HG02973 (cell line): ENCODE data around the gene CSTF1.
"Not testable (repeated sequence)": the region's sequence is repeated elsewhere in the genome, so short reads cannot be mapped to it uniquely, and the experiment has no call there.

Experiments used
- ATAC-seq: cut with Tn5 transposase; IDR thresholded peaks from one replicate; pipeline ENCODE4 v1.9.1; 2021; ENCODE audit warnings: moderate library complexity; ENCODE audit not compliant: unreplicated experiment

The CSTF1 gene

DNA sequence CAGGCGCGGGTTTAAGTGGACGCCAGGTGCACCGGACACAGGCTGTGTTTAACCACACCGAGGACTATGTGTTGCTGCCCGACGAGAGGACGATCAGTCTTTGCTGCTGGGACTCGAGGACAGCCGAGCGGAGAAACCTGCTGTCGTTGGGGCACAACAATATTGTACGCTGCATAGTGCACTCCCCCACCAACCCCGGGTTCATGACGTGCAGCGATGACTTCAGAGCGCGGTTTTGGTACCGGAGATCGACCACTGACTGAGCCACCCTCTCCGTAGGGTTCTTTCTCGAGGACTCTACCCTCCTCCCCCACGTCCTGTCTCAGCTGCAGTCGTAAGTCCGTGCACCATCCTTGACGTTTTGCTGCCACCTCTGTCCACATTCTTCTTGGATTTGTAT, 11.0 kb downstream of the CSTF1 start:
- no peak for ATAC-seq

- ATAC-seq: not testable (repeated sequence)
Observed at GRCh38 chr20:56405356-56405755, 12.9 kb downstream of the CSTF1 start.

DNA sequence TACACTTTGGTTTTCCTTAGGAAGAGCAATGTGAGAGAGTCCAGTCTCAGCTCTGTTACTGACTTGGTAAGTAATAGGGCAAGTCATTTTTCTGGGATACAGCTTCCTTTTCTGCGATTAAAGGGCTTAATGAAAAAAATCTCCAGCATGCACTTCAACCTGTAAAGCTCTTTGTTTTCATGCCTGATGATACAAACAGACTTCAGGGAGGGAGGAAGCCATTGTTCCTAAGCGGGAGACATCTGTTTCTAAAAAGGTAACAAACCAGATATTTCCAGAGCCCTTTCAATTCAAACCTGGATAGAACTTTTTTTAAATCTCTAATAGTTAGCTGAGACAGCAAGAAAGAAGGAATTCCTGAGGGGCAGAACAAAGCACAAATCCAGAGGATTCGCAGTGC, 14.5 kb downstream of the CSTF1 start:
- ATAC-seq: no peak

DNA sequence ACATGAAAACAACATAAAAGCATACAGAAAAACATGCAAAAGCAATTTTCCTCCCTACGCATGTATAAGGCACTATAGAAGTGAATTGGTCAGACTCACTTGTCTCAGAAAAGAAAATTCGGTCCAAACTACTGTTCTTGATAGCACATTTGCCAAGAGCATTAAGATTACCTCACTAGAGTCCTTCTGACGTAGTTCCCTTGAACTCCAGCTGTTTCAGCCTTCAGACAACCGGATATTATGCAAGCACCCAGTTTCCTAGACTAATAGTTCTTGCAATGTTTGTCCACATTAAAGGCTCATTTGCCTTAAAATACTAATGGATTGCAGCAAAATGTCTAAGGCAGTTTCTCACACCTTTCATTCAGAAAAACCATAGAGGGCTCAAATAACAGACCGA, 17.1 kb downstream of the CSTF1 start:
- no peak for ATAC-seq

- ATAC-seq: no peak
Observed at GRCh38 chr20:56409956-56410355, 17.5 kb downstream of the CSTF1 start.

- ATAC-seq: not testable (repeated sequence)
Observed at GRCh38 chr20:56411287-56411686, 18.8 kb downstream of the CSTF1 start.

GRCh38 chr20:56411759-56412472, 19.5 kb downstream of the CSTF1 start, which contains the start of gene CASS4:
TSS of gene CASS4 (plus strand) at chr20:56412260. CDS start at chr20:56412459, 199 bp downstream.
- no peak for ATAC-seq

GRCh38 chr20:56412473-56412790, 20.0 kb downstream of the CSTF1 start:
- no peak for ATAC-seq

GRCh38 chr20:56412949-56413348, 20.5 kb downstream of the CSTF1 start:
- ATAC-seq: no peak

DNA sequence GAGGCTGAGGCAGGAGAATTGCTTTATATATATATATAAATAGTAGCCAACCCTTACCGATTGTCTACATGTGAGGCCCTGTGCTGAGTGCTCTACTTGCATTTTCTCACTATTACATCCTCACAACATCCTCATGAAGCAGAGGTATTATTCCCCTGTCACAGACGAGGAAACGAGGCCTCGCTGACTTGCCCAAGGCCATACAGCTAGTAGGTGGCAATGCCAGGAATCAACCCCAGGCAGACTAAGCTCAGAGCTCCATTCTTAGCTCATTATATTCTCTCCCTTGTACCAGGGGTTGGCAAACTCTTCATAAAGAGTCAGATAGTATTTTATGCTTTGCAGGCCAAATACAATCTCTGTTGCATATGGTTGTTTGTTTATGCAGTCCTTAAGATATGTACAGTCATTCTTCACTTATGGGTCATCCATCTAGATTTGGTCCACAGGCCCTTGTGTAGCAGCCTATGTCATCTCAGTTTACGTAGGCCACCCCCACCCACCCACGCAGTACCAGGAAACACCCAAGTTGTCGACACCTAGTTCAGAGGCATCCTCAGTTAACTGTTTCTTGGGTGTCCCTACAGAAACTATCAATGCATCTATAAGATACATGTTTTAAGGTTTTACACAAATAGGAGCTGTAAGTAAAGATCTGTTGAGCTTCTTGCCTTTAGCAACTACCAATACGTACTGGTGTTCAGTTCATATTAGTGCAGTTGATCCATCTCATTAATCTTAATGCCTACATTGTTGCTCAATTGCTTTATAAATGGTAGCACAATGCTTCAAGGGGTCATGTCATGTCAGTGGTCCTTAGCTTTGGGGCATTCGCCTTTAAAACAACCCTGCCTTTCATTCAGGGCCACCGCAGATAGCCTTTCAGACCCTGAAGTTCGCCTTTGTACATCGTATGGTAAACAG, 22.7 kb downstream of the CSTF1 start:
- no peak for ATAC-seq

- no peak for ATAC-seq
Observed at GRCh38 chr20:56417402-56417801, 25.0 kb downstream of the CSTF1 start.

DNA sequence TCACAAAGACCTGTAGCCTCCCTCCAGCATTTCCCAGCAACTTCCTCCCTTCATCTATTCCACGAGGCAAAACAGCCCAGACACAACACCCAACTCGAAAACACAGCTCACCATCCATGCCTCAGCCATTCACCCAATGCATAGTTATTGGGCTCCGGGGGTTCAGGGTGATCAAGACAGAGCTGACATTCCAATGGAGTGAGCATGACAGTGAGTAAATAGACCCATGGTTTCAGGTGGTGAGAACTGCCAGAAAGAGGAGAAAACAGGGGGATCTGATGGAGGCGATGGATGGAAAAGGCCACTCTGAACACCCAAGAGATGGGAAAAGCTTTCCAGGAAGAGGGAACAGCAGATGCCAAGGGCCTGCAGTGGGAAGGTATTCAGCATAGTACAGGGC, 25.5 kb downstream of the CSTF1 start:
- ATAC-seq: no peak

DNA sequence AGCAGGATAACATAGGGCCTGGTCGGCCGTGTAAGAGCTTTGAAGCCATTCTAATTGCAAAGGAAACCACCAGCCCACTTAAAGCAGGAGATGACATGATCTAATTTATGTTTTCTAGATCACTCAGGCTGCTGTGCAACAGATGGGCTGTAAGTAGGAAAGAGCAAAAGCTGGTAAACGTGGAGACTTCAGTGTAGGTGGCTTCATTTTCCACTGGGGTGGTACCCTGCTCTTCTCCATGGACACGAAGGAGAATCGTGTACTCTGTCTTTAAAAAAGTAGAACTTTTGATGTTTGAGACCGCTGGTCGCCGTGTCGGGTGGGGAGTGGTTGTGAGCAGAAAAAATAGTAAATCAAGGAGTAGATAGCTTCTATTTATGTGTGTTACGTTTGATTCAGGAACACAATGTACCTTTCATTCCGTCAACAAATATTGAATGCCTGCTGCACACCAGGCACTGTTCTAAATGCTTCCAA, 26.0 kb downstream of the CSTF1 start:
- no peak for ATAC-seq

GRCh38 chr20:56420028-56420427, 27.6 kb downstream of the CSTF1 start:
- ATAC-seq: no peak

DNA sequence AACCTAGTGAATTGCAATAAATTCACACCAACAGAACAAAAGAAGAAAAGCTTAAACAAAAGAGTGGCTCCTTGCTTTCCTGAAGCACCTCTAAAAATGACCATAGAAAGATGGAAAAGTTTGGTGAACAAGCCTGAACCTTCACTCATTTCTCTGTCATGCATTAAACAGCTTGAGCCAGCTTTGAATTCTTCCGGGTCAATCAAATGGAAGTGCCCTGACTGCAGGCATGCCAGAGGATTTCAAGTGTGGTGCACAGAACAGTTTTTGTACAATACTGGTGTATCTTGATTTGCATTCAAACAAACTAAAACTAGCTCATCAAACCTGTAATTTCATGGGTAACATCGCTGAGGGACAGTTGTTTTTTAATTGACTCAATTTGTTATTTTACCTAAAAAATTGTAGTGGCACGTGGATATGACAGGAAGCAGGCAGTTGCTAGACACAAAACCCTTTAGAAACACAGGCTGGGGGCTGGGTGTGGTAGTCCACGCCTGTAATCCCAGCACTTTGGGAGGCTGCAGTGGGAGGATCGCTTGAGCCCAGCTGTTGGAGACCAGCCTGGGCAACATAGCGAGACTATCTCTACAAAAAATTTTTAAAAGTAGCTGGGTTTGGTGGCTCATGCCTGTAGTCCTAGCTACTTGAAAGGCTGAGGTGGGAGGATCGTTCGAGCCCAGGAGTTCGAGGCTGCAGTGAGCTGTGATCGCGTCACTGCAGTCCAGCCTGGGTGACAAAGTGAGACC, 28.7 kb downstream of the CSTF1 start:
- no peak for ATAC-seq

DNA sequence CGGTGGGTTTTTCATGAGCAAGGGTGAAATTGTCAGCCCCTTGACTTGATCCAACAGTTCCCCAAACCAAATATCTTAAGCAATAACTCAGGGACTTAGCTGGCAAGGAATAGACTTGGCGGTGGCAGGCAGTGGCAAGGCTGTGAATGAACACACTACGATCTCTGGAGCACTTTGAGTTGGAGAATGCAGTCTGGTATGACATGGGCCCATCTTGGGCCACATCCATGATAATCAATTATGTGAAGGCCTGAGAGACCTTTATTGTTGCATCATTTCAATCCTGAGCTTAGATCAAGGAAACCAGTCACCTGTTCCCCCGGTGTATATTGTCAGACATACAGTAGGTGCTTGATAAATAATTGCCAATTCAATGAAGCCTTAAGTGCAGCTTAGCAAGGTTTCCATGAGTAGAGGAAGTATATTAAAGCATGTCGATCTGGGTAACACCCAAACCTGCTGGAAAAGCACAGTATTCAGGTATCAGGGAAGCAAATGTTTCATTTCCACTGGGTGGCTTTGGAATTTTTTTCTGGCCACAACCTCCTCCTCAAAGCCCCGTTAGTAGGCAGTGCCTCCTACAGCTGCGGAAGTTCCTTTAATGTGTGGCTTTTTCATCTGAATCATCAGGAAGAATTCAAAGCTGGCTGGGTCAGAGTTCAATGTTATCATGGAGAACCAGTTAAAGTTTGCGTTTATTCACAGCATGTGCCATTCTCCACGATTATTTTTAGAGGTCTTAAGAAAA, 29.8 kb downstream of the CSTF1 start:
- no peak for ATAC-seq

GRCh38 chr20:56422824-56423189, 30.4 kb downstream of the CSTF1 start:
- ATAC-seq: no peak

DNA sequence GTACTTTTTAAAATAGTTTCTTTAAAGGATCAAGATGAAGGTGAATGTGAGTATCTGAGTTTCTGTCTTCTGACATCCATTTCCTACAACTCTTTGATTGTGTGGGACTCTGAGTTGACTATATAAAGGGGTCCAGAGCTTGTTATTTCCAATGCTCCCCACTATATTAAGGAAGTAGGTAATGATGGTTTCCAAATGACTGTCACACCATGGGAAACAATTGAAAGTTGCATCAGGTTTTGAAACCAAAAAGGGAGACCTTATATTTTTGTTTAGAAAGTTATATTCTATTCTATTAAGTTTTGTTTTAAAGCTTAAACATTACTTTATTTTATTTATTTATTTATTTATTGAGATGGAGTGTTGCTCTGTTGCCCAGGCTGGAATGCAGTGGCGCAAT, 30.8 kb downstream of the CSTF1 start:
- ATAC-seq: no peak

DNA sequence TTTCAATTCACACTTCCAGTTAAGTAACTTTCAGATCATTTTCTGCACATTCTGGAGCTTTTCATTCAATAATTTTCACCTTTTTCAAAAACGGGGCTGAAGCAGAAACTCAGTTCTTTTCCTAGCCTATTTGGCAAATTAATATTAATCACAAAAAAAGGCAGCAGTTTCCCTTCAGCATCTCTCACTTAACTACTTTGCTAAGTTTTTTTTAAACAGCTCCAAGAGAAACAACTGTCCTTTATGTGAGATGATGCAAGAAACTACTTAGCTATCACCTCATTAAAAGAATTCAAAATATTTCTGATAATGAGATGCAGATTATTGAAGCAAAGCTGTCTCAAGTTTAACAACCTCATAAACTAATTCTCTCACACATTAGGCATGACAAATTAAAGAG, 31.4 kb downstream of the CSTF1 start:
- no peak for ATAC-seq

DNA sequence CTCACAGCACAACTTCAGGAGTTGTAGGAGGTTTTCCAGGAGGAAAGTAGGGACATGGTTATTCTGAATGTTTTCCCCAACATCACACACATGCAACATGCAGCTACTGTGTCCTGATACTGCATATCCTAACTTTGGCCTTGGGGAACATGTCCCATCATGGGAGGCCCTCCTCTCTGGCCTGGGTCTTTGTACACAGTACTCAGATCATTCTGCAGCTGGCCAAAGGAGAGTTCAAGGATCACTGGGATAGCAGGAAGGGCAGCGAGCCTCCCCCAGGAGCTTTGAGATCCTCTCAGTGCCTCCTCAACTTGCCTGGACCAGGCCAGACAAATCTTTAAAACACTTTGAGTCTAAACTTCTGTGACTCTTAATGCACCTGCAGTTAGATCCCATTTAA, 32.5 kb downstream of the CSTF1 start:
- ATAC-seq: no peak

DNA sequence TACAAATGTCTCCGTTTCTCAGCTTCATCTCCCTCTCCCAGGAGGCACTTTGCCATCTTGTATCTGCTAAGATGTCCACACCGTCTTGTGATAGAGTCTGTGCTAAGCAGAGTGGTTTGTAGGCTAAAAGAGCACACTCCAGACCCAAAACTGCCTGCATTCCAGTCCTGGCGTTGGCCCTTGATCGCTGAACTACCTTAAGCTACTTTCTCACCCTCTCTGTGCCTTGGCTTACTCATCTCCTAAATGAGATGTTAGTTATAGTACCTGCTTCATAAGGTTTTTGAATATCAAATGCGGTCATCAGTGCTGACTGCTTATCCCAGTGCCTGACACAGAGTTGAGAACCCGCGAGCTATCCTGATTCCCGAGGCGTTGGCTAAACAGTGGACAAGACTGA, 33.6 kb downstream of the CSTF1 start:
- ATAC-seq: no peak
